HepG2 (cell line): ENCODE results near the gene DQX1. TPM values are rescaled to one million over a fixed set of nuclear protein-coding genes. Genes with fewer than 3 reads are reported as not detected.
A peak's percentile ranks its signal among the peaks of the same experiment; 100 is the strongest.

ENCODE experiments used
- CC2D1A ChIP-seq: sonication (generic); formaldehyde crosslinking; IDR thresholded peaks from 2 replicates; pipeline ENCODE4 v1.8.1; 2023; ENCODE audit warnings: mild to moderate bottlenecking, missing genetic modification reagents
- CCAR2 ChIP-seq: fragments of 200-400 bp; formaldehyde crosslinking; optimal IDR thresholded peaks from 2 replicates; pipeline ENCODE3; 2018; ENCODE audit warnings: low read depth, mild to moderate bottlenecking, low read length, moderate library complexity
- CEBPB ChIP-seq: IDR thresholded peaks from 2 replicates; pipeline ENCODE4 v1.6.1; 2011; ENCODE audit warnings: low read depth, low read length, improper control_type of control experiment, borderline replicate concordance
- DMAP1 ChIP-seq: IDR thresholded peaks from 2 replicates; pipeline ENCODE4 v1.6.1; 2016
- EZH2 ChIP-seq: conservative IDR thresholded peaks from 2 replicates; pipeline ENCODE4 v1.6.1; 2012; ENCODE audit warnings: mild to moderate bottlenecking, low read depth, low read length, moderate library complexity
- HNF1B ChIP-seq: sonication (generic); formaldehyde crosslinking; IDR thresholded peaks from 2 replicates; pipeline ENCODE4 v1.5.1; 2020; ENCODE audit warnings: mild to moderate bottlenecking, moderate library complexity, missing genetic modification reagents
- MED13 ChIP-seq: sonication (generic); formaldehyde crosslinking; IDR thresholded peaks from 2 replicates; pipeline ENCODE4 v1.5.0; 2020; ENCODE audit warnings: missing genetic modification reagents
- NR0B2 ChIP-seq: sonication (generic); formaldehyde crosslinking; IDR thresholded peaks from 2 replicates; pipeline ENCODE4 v1.4.0; 2020; ENCODE audit warnings: mild to moderate bottlenecking, missing genetic modification reagents
- PREB ChIP-seq: sonication (generic); formaldehyde crosslinking; IDR thresholded peaks from 2 replicates; pipeline ENCODE4 v1.4.0; 2020; ENCODE audit warnings: missing genetic modification reagents
- SAFB2 ChIP-seq: sonication (generic); formaldehyde crosslinking; IDR thresholded peaks from 2 replicates; pipeline ENCODE4 v1.5.1; 2020; ENCODE audit warnings: missing genetic modification reagents, low read depth, mild to moderate bottlenecking, borderline replicate concordance
- ZFP82 ChIP-seq: sonication (generic); formaldehyde crosslinking; IDR thresholded peaks from 2 replicates; pipeline ENCODE4 v1.5.1; 2020; ENCODE audit warnings: mild to moderate bottlenecking, missing genetic modification reagents, borderline replicate concordance
- ZFY ChIP-seq: sonication (generic); formaldehyde crosslinking; IDR thresholded peaks from 2 replicates; pipeline ENCODE4 v1.4.0; 2020; ENCODE audit warnings: missing genetic modification reagents
- ZHX2 ChIP-seq, 2 experiments: sonication (generic) in 1 of 2; formaldehyde crosslinking in 1 of 2; IDR thresholded peaks; 2 replicates each; pipeline versions ENCODE4 v1.6.1 to v1.9.0; 2014 to 2022; ENCODE audit warnings: antibody characterized with exemption in 1 of 2, borderline replicate concordance in 1 of 2, inconsistent platforms in 1 of 2, low read depth in 1 of 2, missing genetic modification reagents in 1 of 2
- ZMYM3 ChIP-seq: sonication (generic); formaldehyde crosslinking; IDR thresholded peaks from 2 replicates; pipeline ENCODE4 v1.5.1; 2020; ENCODE audit warnings: mild to moderate bottlenecking, missing genetic modification reagents
- ZNF382 ChIP-seq: sonication (generic); formaldehyde crosslinking; IDR thresholded peaks from 2 replicates; pipeline ENCODE4 v1.5.0; 2020; ENCODE audit warnings: missing genetic modification reagents, mild to moderate bottlenecking, borderline replicate concordance
- ZNF615 ChIP-seq: sonication (generic); formaldehyde crosslinking; IDR thresholded peaks from 2 replicates; pipeline ENCODE4 v1.5.0; 2020; ENCODE audit warnings: mild to moderate bottlenecking, missing genetic modification reagents, borderline replicate concordance
- ZNF670 ChIP-seq: sonication (generic); formaldehyde crosslinking; IDR thresholded peaks from 2 replicates; pipeline ENCODE4 v1.8.0; 2022; ENCODE audit warnings: mild to moderate bottlenecking, missing genetic modification reagents, borderline replicate concordance
- ZNF737 ChIP-seq: sonication (generic); formaldehyde crosslinking; IDR thresholded peaks from 2 replicates; pipeline ENCODE4 v1.5.0; 2020; ENCODE audit warnings: missing genetic modification reagents, mild to moderate bottlenecking, borderline replicate concordance
- ZNF75D ChIP-seq: sonication (generic); formaldehyde crosslinking; IDR thresholded peaks from 2 replicates; pipeline ENCODE4 v1.8.1; 2023; ENCODE audit warnings: missing genetic modification reagents, mild to moderate bottlenecking, borderline replicate concordance
- polyA plus RNA-seq, 8 experiments: library from polyadenylated mRNA; depleted of rRNA in 3 of 8; stranded (reverse) in 7 of 8; unstranded in 1 of 8; fragments of >200 nt; fragmentation: Illumina TruSeq in 4 of 8; extraction: Trizol in 4 of 8; gene quantifications; 2 replicates each; pipeline versions ENCODE4 v1.2.1 to v1.2.3, GENCODE V29; 2011 to 2016; ENCODE audit warnings: low read depth in 4 of 8, missing spikeins in 1 of 8, mixed read lengths in 1 of 8; ENCODE audit not compliant: insufficient read depth in 1 of 8
- total RNA-seq, 5 experiments: library from RNA; depleted of rRNA; stranded (reverse); fragments of >200 nt; fragmentation: Illumina TruSeq; extraction: Trizol; gene quantifications; 2 replicates each; pipeline ENCODE4 v1.2.3, GENCODE V29; 2016; ENCODE audit warnings: low read depth in 1 of 5

The DQX1 gene
- total and polyA plus RNA-seq, 2 of the 13 experiments (the other 11 are each of a cell fraction or from before 2014, with no cell fraction given) = 27.6 to 89.8 TPM

- TF ChIP-seq NR0B2 (CRISPR knock-in tag) (no peak), ZHX2 (IDR thresholded peaks at IDR 0.05; ENCODE audit: low read depth) (no peak), ZHX2 (CRISPR knock-in tag; IDR thresholded peaks at IDR 0.05; ENCODE audit: borderline replicate concordance) (no peak), CCAR2 (no peak), ZNF737 (CRISPR knock-in tag) (no peak), DMAP1 (CRISPR knock-in tag) (no peak), CEBPB (no peak), CC2D1A (no peak), MED13 (CRISPR knock-in tag) (no peak), HNF1B (CRISPR knock-in tag) (no peak), ZNF615 (CRISPR knock-in tag) (no peak), EZH2 (no peak), ZNF75D (no peak), ZFY (CRISPR knock-in tag) (peak; percentile 56; the same call in 1 of the 2 replicates), ZNF382 (CRISPR knock-in tag) (no peak), ZMYM3 (no peak), SAFB2 (CRISPR knock-in tag) (0 out of 2 replicates have a peak, but pooled peaks have one; percentile 7), ZFP82 (CRISPR knock-in tag) (no peak), PREB (CRISPR knock-in tag) (no peak), ZNF670 (no peak)
Measured at GRCh38 chr2:74501335-74502071, 24.5 kb downstream of the DQX1 start (continued).
